SK-N-SH treated with all-trans-retinoic acid at 6 μM for 48 hours (cell line): ENCODE results near the gene DLG5.

Source experiments
- CSDC2 ChIP-seq: fragments of 250-450 bp; sonication (Bioruptor Pico); IDR thresholded peaks from 2 replicates; pipeline ENCODE4 v1.5.0; 2020; ENCODE audit warnings: mild to moderate bottlenecking, moderate library complexity
- CSRNP3 ChIP-seq: fragments of 250-450 bp; sonication (Bioruptor Pico); IDR thresholded peaks from 2 replicates; pipeline ENCODE4 v1.5.1; 2021; ENCODE audit warnings: mild to moderate bottlenecking, moderate library complexity
- ESRRG ChIP-seq: fragments of 250-450 bp; sonication (Bioruptor Pico); IDR thresholded peaks from 2 replicates; pipeline ENCODE4 v1.6.1; 2021; ENCODE audit warnings: mild to moderate bottlenecking
- POU6F1 ChIP-seq: fragments of 250-450 bp; sonication (Bioruptor Pico); IDR thresholded peaks from 2 replicates; pipeline ENCODE4 v1.8.0; 2021; ENCODE audit warnings: low read depth, mild to moderate bottlenecking, moderate library complexity, borderline replicate concordance
- TOX ChIP-seq: fragments of 250-450 bp; sonication (Bioruptor Pico); IDR thresholded peaks from 2 replicates; pipeline ENCODE4 v1.8.0; 2021; ENCODE audit warnings: mild to moderate bottlenecking, moderate library complexity, borderline replicate concordance
- ZNF70 ChIP-seq: fragments of 450-650 bp; formaldehyde crosslinking; IDR thresholded peaks from 2 replicates; pipeline ENCODE4 v1.5.0; 2020; ENCODE audit warnings: mild to moderate bottlenecking, moderate library complexity

DNA sequence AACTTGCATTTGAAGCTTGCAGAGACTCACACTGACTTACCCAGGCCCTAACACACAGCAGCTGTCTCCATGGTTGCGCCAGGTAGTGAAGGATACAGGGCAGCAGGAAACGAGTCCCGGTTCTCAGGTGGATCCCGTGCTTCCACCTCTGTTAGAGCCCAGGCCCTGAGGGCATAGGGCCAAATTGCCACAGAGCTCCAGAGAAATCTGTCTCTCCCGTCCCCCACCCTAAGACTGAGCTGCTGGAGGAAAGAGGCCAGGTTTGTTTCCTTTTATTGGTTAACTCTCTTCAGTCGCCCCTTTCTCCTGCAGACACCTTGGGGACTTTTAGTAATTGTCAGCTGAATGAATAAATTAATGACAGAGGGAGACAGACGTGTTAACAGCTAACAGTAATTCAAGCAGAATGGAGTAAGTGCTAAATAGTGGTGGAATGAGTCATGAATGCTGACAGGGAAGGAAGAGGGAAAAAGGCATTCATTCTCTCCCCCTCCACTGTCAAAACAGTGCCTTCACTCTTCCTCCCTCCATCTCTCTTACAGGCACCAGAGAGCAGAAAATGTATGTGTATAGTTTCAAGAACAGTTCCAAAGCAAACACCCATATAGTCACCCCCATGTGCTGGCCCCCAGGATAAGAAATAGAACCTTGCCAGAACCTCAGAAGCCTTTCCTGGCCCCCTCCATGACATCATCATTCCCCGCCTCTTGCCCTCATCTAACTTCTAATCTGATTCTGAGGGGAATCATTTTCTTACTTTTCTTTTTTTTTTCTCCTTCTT lies 16.8 kb upstream of the DLG5 start:
- no peak for TF ChIP-seq ESRRG (CRISPR knock-in tag)
- no peak for TF ChIP-seq CSDC2 (CRISPR knock-in tag)
- TF ChIP-seq TOX (CRISPR knock-in tag) = no peak
- no peak for TF ChIP-seq CSRNP3 (CRISPR knock-in tag)
- no peak for TF ChIP-seq ZNF70 (CRISPR knock-in tag)
- TF ChIP-seq POU6F1 (CRISPR knock-in tag) = no peak
